ENCODE data around the gene NPTXR.

DNA sequence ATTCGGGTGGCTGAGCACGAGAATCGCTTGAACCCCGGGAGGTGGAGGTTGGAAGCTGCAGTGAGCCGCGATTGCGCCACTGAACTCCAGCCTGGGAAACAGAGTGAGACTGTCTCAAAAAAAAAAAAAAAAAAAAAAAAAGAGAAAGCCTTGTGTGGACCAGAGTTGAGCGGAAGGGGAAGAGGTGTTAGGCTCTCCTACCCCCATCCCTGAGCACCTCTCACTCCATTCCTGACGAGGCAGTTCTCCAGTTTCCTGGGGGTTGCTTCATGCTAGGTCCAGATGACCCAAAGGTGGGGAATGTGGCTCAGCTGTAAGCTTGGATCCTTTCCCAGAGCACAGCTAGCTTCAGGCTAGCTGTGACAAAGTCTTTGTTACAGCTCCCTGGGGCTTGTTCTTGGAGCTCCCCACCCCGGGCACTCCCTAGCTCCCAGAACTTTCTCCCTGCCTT is 41.1 kb downstream of the NPTXR start:
- TF ChIP-seq, protein P1, sequence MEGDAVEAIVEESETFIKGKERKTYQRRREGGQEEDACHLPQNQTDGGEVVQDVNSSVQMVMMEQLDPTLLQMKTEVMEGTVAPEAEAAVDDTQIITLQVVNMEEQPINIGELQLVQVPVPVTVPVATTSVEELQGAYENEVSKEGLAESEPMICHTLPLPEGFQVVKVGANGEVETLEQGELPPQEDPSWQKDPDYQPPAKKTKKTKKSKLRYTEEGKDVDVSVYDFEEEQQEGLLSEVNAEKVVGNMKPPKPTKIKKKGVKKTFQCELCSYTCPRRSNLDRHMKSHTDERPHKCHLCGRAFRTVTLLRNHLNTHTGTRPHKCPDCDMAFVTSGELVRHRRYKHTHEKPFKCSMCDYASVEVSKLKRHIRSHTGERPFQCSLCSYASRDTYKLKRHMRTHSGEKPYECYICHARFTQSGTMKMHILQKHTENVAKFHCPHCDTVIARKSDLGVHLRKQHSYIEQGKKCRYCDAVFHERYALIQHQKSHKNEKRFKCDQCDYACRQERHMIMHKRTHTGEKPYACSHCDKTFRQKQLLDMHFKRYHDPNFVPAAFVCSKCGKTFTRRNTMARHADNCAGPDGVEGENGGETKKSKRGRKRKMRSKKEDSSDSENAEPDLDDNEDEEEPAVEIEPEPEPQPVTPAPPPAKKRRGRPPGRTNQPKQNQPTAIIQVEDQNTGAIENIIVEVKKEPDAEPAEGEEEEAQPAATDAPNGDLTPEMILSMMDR (IDR thresholded peaks at IDR 0.05), result no peak
- TF ChIP-seq EP300 (IDR thresholded peaks at IDR 0.05) (peak in 1 of 2 donors; percentile 50), POLR2A (IDR thresholded peaks at IDR 0.05) (no peak)
